K562 (cell line): ENCODE results near the gene MMP24. TPM values are rescaled to one million over a fixed set of nuclear protein-coding genes. Genes with fewer than 3 reads are reported as not detected.

Experiments
- C11orf30 ChIP-seq: fragments of 450-650 bp; IDR thresholded peaks from 2 replicates; pipeline ENCODE4 v1.6.1; 2016; ENCODE audit warnings: low read depth, mild to moderate bottlenecking
- FOXA1 ChIP-seq: fragments of 450-650 bp; IDR thresholded peaks from 2 replicates; pipeline ENCODE4 v1.6.1; 2016; ENCODE audit warnings: mild to moderate bottlenecking, borderline replicate concordance
- L3MBTL2 ChIP-seq: fragments of 450-650 bp; IDR thresholded peaks from 2 replicates; pipeline ENCODE4 v1.6.1; 2016; ENCODE audit warnings: mild to moderate bottlenecking, moderate library complexity
- NCOA6 ChIP-seq: fragments of 450-650 bp; IDR thresholded peaks from 2 replicates; pipeline ENCODE4 v1.6.1; 2017; ENCODE audit warnings: mild to moderate bottlenecking
- NFIC ChIP-seq: fragments of 450-650 bp; IDR thresholded peaks from 2 replicates; pipeline ENCODE4 v1.6.1; 2017; ENCODE audit warnings: mild to moderate bottlenecking, inconsistent platforms
- NFXL1 ChIP-seq: fragments of 450-650 bp; formaldehyde crosslinking; IDR thresholded peaks from 2 replicates; pipeline ENCODE4 v1.4.0; 2021; ENCODE audit warnings: mild to moderate bottlenecking
- PCBP2 ChIP-seq: fragments of 200-400 bp; formaldehyde crosslinking; IDR thresholded peaks from 2 replicates; pipeline ENCODE4 v1.6.1; 2018; ENCODE audit warnings: low read length, low read depth, mild to moderate bottlenecking, moderate library complexity; ENCODE audit not compliant: poor library complexity, severe bottlenecking
- RAD51 ChIP-seq: fragments of 450-650 bp; IDR thresholded peaks from 2 replicates; pipeline ENCODE4 v1.7.1; 2016; ENCODE audit warnings: low read depth, mild to moderate bottlenecking, borderline replicate concordance
- RB1 ChIP-seq: fragments of 450-650 bp; IDR thresholded peaks from 2 replicates; pipeline ENCODE4 v1.6.1; 2017; ENCODE audit warnings: low read depth, mild to moderate bottlenecking
- RBM15 ChIP-seq: fragments of 200-400 bp; formaldehyde crosslinking; IDR thresholded peaks from 2 replicates; pipeline ENCODE4 v1.6.1; 2018; ENCODE audit warnings: mild to moderate bottlenecking, low read length, moderate library complexity; ENCODE audit not compliant: insufficient read depth
- SETDB1 ChIP-seq: IDR thresholded peaks from one replicate; pipeline ENCODE4 v1.6.1; 2012; ENCODE audit warnings: low read length, control low read depth, inconsistent platforms
- ZNF175 ChIP-seq: fragments of 200-800 bp; sonication (Bioruptor generic); IDR thresholded peaks from 2 replicates; pipeline ENCODE4 v1.6.1; 2016; ENCODE audit warnings: low read depth, mild to moderate bottlenecking, missing genetic modification characterization, missing compliant biosample characterization
- ZNF224 ChIP-seq: sonication (generic); formaldehyde crosslinking; IDR thresholded peaks from 2 replicates; pipeline ENCODE4 v1.8.0; 2022; ENCODE audit warnings: mild to moderate bottlenecking, missing genetic modification reagents
- ZNF583 ChIP-seq: fragments of 250-450 bp; sonication (Bioruptor Pico); IDR thresholded peaks from 2 replicates; pipeline ENCODE4 v1.4.0; 2020
- polyA plus RNA-seq, 8 experiments: library from polyadenylated mRNA; depleted of rRNA in 4 of 8; stranded (reverse) in 5 of 8; unstranded in 3 of 8; fragments of >200 nt; fragmentation: Nextera tagmentation in 2 of 8; fragmentation: Illumina TruSeq in 1 of 8; extraction: Ambion mirVana in 2 of 8; extraction: Trizol in 1 of 8; gene quantifications; 2 replicates each; pipeline versions ENCODE4 v1.2.1 to v1.2.3, GENCODE V29; 2011 to 2014; ENCODE audit warnings: inconsistent platforms in 1 of 8, missing spikeins in 1 of 8
- total RNA-seq, 7 experiments: library from RNA; depleted of rRNA in 6 of 7; stranded (reverse); fragments of >200 nt in 6 of 7; fragmentation: Illumina TruSeq in 2 of 7; extraction: Trizol in 2 of 7; gene quantifications; 2 replicates each; pipeline versions ENCODE4 v1.2.1 to v1.2.3, GENCODE V29; 2011 to 2021; ENCODE audit warnings: low replicate concordance in 1 of 7
- TF ChIP-seq, protein P1 (sequence below): fragments of 250-450 bp; sonication (Bioruptor Pico); IDR thresholded peaks from 2 replicates; pipeline ENCODE4 v1.8.0; 2021; ENCODE audit warnings: borderline replicate concordance, mild to moderate bottlenecking, moderate library complexity; ENCODE audit not compliant: poor library complexity, severe bottlenecking
- TF ChIP-seq, protein P2 (sequence below): fragments of 450-650 bp; IDR thresholded peaks from 2 replicates; pipeline ENCODE4 v1.6.1; 2017; ENCODE audit warnings: mild to moderate bottlenecking, moderate library complexity
- TF ChIP-seq, protein P3 (sequence below), 2 experiments: fragments of 150-350 bp in 1 of 2; IDR thresholded peaks; 2 replicates each; pipeline ENCODE4 v1.6.1; 2012 to 2016; ENCODE audit warnings: low read depth in 2 of 2, low read length in 2 of 2, mild to moderate bottlenecking in 1 of 2, moderate library complexity in 1 of 2
- TF ChIP-seq, protein P4 (sequence below): IDR thresholded peaks from 2 replicates; pipeline ENCODE4 v1.6.1; 2014; ENCODE audit warnings: antibody characterized with exemption
- TF ChIP-seq, protein P5 (sequence below): fragments of 250-450 bp; sonication (Bioruptor Pico); IDR thresholded peaks from 2 replicates; pipeline ENCODE4 v1.6.1; 2021; ENCODE audit warnings: mild to moderate bottlenecking
- TF ChIP-seq, protein P6 (sequence below): fragments of 450-650 bp; IDR thresholded peaks from 2 replicates; pipeline ENCODE4 v1.6.1; 2016

The MMP24 gene
- total and polyA plus RNA-seq, 9 of the 15 experiments (the other 6 are each of a cell fraction or from before 2014, with no cell fraction given), result 0.03 to 0.07 (median 0.03) TPM; not detected in 6

DNA sequence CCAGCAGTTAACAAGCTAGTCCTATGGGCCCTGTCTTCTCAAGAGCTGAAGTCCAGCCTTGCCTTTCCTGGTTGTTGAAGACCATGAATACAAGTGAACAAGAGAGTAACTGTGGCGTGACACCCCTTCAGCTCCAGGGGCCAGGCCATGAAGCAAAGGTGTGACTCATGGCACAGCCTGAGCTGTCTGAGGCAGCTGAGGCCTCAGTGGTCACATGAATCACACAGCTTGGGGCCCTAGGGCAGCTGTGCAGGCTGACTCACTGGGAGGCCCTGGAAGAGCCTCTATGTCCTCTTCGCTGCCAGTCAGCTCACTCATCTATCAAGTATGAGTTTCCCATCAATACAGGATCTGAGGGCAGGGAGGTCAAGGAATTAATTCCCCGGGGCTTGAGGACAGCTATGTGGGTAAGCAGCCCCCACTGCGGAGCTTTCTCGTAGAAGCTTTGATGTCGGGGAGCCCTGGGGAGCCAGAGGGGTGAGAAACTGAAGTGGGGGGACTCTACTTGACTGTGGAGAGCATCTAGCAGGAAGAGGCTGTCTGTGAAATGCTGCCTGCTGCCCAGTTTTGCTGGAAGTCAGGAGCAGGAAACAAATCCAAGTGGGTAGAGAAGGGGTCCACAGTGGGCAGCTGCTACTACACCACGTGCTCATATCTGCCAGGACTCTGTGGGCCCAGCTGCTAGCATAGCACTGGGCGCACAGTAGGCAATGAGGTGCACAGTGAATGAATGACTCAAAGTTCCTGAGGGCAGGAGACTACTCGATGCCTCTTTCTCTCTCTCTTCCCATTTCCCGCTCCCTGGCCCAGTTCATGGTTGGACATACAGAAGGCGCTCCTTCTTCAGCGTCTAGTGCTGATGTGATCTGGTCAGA, 79.4 kb downstream of the MMP24 start (continued):
- peak; percentile 86 for TF ChIP-seq ZNF175 (CRISPR knock-in tag)
- no peak for TF ChIP-seq NCOA6
- no peak for TF ChIP-seq ZNF583 (CRISPR knock-in tag)
- no peak for TF ChIP-seq SETDB1
- no peak for TF ChIP-seq RB1
- no peak for TF ChIP-seq RBM15
- peak; percentile 80; the same call in 1 of the 2 replicates for TF ChIP-seq L3MBTL2
- TF ChIP-seq, protein P1, sequence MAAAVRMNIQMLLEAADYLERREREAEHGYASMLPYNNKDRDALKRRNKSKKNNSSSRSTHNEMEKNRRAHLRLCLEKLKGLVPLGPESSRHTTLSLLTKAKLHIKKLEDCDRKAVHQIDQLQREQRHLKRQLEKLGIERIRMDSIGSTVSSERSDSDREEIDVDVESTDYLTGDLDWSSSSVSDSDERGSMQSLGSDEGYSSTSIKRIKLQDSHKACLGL (CRISPR knock-in tag), result no peak
- TF ChIP-seq, protein P2, sequence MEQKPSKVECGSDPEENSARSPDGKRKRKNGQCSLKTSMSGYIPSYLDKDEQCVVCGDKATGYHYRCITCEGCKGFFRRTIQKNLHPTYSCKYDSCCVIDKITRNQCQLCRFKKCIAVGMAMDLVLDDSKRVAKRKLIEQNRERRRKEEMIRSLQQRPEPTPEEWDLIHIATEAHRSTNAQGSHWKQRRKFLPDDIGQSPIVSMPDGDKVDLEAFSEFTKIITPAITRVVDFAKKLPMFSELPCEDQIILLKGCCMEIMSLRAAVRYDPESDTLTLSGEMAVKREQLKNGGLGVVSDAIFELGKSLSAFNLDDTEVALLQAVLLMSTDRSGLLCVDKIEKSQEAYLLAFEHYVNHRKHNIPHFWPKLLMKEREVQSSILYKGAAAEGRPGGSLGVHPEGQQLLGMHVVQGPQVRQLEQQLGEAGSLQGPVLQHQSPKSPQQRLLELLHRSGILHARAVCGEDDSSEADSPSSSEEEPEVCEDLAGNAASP, result no peak
- no peak for TF ChIP-seq RAD51
- no peak for TF ChIP-seq ZNF224 (CRISPR knock-in tag)
- TF ChIP-seq, protein P3, sequence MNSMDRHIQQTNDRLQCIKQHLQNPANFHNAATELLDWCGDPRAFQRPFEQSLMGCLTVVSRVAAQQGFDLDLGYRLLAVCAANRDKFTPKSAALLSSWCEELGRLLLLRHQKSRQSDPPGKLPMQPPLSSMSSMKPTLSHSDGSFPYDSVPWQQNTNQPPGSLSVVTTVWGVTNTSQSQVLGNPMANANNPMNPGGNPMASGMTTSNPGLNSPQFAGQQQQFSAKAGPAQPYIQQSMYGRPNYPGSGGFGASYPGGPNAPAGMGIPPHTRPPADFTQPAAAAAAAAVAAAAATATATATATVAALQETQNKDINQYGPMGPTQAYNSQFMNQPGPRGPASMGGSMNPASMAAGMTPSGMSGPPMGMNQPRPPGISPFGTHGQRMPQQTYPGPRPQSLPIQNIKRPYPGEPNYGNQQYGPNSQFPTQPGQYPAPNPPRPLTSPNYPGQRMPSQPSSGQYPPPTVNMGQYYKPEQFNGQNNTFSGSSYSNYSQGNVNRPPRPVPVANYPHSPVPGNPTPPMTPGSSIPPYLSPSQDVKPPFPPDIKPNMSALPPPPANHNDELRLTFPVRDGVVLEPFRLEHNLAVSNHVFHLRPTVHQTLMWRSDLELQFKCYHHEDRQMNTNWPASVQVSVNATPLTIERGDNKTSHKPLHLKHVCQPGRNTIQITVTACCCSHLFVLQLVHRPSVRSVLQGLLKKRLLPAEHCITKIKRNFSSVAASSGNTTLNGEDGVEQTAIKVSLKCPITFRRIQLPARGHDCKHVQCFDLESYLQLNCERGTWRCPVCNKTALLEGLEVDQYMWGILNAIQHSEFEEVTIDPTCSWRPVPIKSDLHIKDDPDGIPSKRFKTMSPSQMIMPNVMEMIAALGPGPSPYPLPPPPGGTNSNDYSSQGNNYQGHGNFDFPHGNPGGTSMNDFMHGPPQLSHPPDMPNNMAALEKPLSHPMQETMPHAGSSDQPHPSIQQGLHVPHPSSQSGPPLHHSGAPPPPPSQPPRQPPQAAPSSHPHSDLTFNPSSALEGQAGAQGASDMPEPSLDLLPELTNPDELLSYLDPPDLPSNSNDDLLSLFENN (IDR thresholded peaks at IDR 0.05; ENCODE audit: low read depth in 2 of 2, low read length in 2 of 2), result no peak
- TF ChIP-seq, protein P4, sequence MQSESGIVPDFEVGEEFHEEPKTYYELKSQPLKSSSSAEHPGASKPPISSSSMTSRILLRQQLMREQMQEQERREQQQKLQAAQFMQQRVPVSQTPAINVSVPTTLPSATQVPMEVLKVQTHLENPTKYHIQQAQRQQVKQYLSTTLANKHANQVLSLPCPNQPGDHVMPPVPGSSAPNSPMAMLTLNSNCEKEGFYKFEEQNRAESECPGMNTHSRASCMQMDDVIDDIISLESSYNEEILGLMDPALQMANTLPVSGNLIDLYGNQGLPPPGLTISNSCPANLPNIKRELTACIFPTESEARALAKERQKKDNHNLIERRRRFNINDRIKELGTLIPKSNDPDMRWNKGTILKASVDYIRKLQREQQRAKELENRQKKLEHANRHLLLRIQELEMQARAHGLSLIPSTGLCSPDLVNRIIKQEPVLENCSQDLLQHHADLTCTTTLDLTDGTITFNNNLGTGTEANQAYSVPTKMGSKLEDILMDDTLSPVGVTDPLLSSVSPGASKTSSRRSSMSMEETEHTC, result peak; percentile 55; the same call in 1 of the 2 replicates
- TF ChIP-seq PCBP2, result no peak
- TF ChIP-seq, protein P5, sequence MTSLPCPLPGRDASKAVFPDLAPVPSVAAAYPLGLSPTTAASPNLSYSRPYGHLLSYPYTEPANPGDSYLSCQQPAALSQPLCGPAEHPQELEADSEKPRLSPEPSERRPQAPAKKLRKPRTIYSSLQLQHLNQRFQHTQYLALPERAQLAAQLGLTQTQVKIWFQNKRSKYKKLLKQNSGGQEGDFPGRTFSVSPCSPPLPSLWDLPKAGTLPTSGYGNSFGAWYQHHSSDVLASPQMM, result no peak
- TF ChIP-seq, protein P6, sequence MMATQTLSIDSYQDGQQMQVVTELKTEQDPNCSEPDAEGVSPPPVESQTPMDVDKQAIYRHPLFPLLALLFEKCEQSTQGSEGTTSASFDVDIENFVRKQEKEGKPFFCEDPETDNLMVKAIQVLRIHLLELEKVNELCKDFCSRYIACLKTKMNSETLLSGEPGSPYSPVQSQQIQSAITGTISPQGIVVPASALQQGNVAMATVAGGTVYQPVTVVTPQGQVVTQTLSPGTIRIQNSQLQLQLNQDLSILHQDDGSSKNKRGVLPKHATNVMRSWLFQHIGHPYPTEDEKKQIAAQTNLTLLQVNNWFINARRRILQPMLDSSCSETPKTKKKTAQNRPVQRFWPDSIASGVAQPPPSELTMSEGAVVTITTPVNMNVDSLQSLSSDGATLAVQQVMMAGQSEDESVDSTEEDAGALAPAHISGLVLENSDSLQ, result 0 out of 2 replicates have a peak, but pooled peaks have one; percentile 25
- no peak for TF ChIP-seq NFIC
- TF ChIP-seq NFXL1 (CRISPR knock-in tag), result no peak
- no peak for TF ChIP-seq FOXA1
- no peak for TF ChIP-seq C11orf30
